Type B pancreatic cell (in vitro differentiated cells): Measurements from ENCODE around the gene DNAJC27. TPM values are rescaled to one million over a fixed set of nuclear protein-coding genes. Genes with fewer than 3 reads are reported as not detected.
A peak's percentile ranks its signal among the peaks of the same experiment; 100 is the strongest.

Experiments
- DNase-seq: peaks from one replicate; pipeline ENCODE4 v3.0.0; 2021; ENCODE audit warnings: mixed read lengths; ENCODE audit not compliant: unreplicated experiment; ENCODE audit errors: extremely low spot score
- H3K27ac Mint-ChIP-seq: 2 replicates; pipeline ENCODE4 v1.8.0; 2021; ENCODE audit warnings: mild to moderate bottlenecking, mixed read lengths
- H3K27me3 Mint-ChIP-seq: 2 replicates; pipeline ENCODE4 v1.8.0; 2021; ENCODE audit warnings: mixed read lengths
- H3K36me3 Mint-ChIP-seq: 2 replicates; pipeline ENCODE4 v1.8.0; 2021; ENCODE audit warnings: mixed read lengths
- H3K4me1 Mint-ChIP-seq: one replicate; pipeline ENCODE4 v1.8.0; 2021; ENCODE audit warnings: mixed read lengths; ENCODE audit not compliant: unreplicated experiment
- H3K4me3 Mint-ChIP-seq: 2 replicates; pipeline ENCODE4 v1.8.0; 2021; ENCODE audit warnings: mild to moderate bottlenecking, mixed read lengths
- H3K9me3 Mint-ChIP-seq: 2 replicates; pipeline ENCODE4 v1.8.0; 2021; ENCODE audit warnings: mixed read lengths
- CTCF ChIP-seq: fragments of 200-600 bp; sonication (generic); conservative IDR thresholded peaks from 2 replicates; pipeline ENCODE4 v1.5.0; 2021; ENCODE audit warnings: antibody characterized with exemption, mild to moderate bottlenecking
- total RNA-seq: library from RNA; stranded (reverse); gene quantifications from 2 replicates; pipeline ENCODE4 v1.2.1, GENCODE V29; 2021; ENCODE audit warnings: low replicate concordance

Gene DNAJC27
- total RNA-seq, 1 donor from 2014 or later = 7.5 TPM

GRCh38 chr2:24924732-24925131, 47.0 kb downstream of the DNAJC27 start:
- no peaks in the 10 kb centered on the region for H3K9me3 Mint-ChIP-seq
- no peaks in the 10 kb centered on the region for H3K36me3 Mint-ChIP-seq
- H3K4me1 Mint-ChIP-seq = peaks cover 5% of the 10 kb centered on the region
- no peak for TF ChIP-seq CTCF
- H3K27ac Mint-ChIP-seq = no peak overlapping the region
- H3K27me3 Mint-ChIP-seq = peaks cover 13% of the 10 kb centered on the region
- no peak overlapping the region for H3K4me3 Mint-ChIP-seq
- DNase-seq = no peak

GRCh38 chr2:24924266-24924665, 47.5 kb downstream of the DNAJC27 start:
- peaks cover 14% of the 10 kb centered on the region for H3K27me3 Mint-ChIP-seq
- no peak overlapping the region for H3K27ac Mint-ChIP-seq
- H3K4me1 Mint-ChIP-seq = peaks cover 6% of the 10 kb centered on the region
- no peaks in the 10 kb centered on the region for H3K9me3 Mint-ChIP-seq
- peaks cover under 1% of the 10 kb centered on the region for H3K36me3 Mint-ChIP-seq
- no peak for DNase-seq
- TF ChIP-seq CTCF = no peak
- H3K4me3 Mint-ChIP-seq = no peak overlapping the region

- Mint-ChIP-seq H3K27ac (no peak overlapping the region), H3K4me1 (peaks cover 12% of the 10 kb centered on the region), H3K27me3 (peaks cover 16% of the 10 kb centered on the region), H3K4me3 (no peak overlapping the region), H3K9me3 (no peaks in the 10 kb centered on the region), H3K36me3 (peaks cover 3% of the 10 kb centered on the region)
- no peak for DNase-seq
- no peak for TF ChIP-seq CTCF
Measured at GRCh38 chr2:24923106-24923505, 48.6 kb downstream of the DNAJC27 start.

- Mint-ChIP-seq H3K27me3 (peaks cover 16% of the 10 kb centered on the region), H3K4me1 (peaks cover 17% of the 10 kb centered on the region), H3K4me3 (no peak overlapping the region), H3K36me3 (peaks cover 6% of the 10 kb centered on the region), H3K27ac (no peak overlapping the region), H3K9me3 (no peaks in the 10 kb centered on the region)
- no peak for DNase-seq
- TF ChIP-seq CTCF = no peak
Measured at GRCh38 chr2:24922556-24922955, 49.2 kb downstream of the DNAJC27 start.

GRCh38 chr2:24920809-24921441, 50.8 kb downstream of the DNAJC27 start:
- peaks cover 7% of the 10 kb centered on the region for H3K36me3 Mint-ChIP-seq
- H3K4me3 Mint-ChIP-seq = peak overlapping the region; percentile 87
- no peak for DNase-seq
- H3K27me3 Mint-ChIP-seq = peaks cover 14% of the 10 kb centered on the region
- peaks cover 20% of the 10 kb centered on the region for H3K4me1 Mint-ChIP-seq
- no peak overlapping the region for H3K27ac Mint-ChIP-seq
- H3K9me3 Mint-ChIP-seq = no peaks in the 10 kb centered on the region
- TF ChIP-seq CTCF = peak; percentile 27
